ENCODE data around the gene INCA1.

- peak; percentile 26; the same call in 1 of the 2 replicates for TF ChIP-seq POLR2AphosphoS5 (IDR thresholded peaks at IDR 0.05; ENCODE audit: low read depth, low read length)
- TF ChIP-seq POLR2A (IDR thresholded peaks at IDR 0.05; ENCODE audit: low read depth, low read length): 0 out of 2 replicates have a peak, but pooled peaks have one; percentile 36
- TF ChIP-seq TAF1 (IDR thresholded peaks at IDR 0.05; ENCODE audit: low read depth, low read length): 0 out of 2 replicates have a peak, but pooled peaks have one; percentile 14
Observed at GRCh38 chr17:4947010-4947410, 50.3 kb downstream of the INCA1 start.

Measured in GM12891 (cell line).